PFSK-1 (cell line): Measurements from ENCODE around the gene POGLUT3. TPM values are rescaled to one million over a fixed set of nuclear protein-coding genes. Genes with fewer than 3 reads are reported as not detected.

Experiments used
- FOXP2 ChIP-seq: optimal IDR thresholded peaks from 2 replicates; pipeline ENCODE3; 2011; ENCODE audit warnings: borderline replicate concordance, control low read depth, inconsistent platforms; ENCODE audit not compliant: insufficient read depth; ENCODE audit errors: extremely low read length, extremely low read depth
- POLR2AphosphoS5 ChIP-seq: IDR thresholded peaks from 2 replicates; pipeline ENCODE4 v1.6.1; 2012; ENCODE audit warnings: low read depth, mild to moderate bottlenecking, control low read depth, low read length, moderate library complexity
- SIN3A ChIP-seq: IDR thresholded peaks from 2 replicates; pipeline ENCODE4 v1.6.1; 2012; ENCODE audit warnings: mild to moderate bottlenecking, low read length, moderate library complexity, borderline replicate concordance; ENCODE audit not compliant: insufficient read depth
- TAF1 ChIP-seq: IDR thresholded peaks from 2 replicates; pipeline ENCODE4 v1.6.1; 2012; ENCODE audit warnings: low read length, control low read depth, borderline replicate concordance; ENCODE audit not compliant: insufficient read depth
- polyA plus RNA-seq: library from polyadenylated mRNA; unstranded; fragments of >200 nt; gene quantifications from one replicate; pipeline ENCODE4 v1.2.1, GENCODE V29; 2012; ENCODE audit warnings: low read depth, missing spikeins; ENCODE audit not compliant: insufficient read length
- TF ChIP-seq, protein P1 (sequence below), 2 experiments: IDR thresholded peaks; 2 replicates each; pipeline versions ENCODE4 v1.6.1 to v1.8.0; 2011 to 2012; ENCODE audit warnings: low read depth in 2 of 2, low read length in 2 of 2, control low read depth in 1 of 2, inconsistent platforms in 1 of 2, mild to moderate bottlenecking in 1 of 2, moderate library complexity in 1 of 2; ENCODE audit not compliant: insufficient read depth in 1 of 2

POGLUT3 gene, protein sequence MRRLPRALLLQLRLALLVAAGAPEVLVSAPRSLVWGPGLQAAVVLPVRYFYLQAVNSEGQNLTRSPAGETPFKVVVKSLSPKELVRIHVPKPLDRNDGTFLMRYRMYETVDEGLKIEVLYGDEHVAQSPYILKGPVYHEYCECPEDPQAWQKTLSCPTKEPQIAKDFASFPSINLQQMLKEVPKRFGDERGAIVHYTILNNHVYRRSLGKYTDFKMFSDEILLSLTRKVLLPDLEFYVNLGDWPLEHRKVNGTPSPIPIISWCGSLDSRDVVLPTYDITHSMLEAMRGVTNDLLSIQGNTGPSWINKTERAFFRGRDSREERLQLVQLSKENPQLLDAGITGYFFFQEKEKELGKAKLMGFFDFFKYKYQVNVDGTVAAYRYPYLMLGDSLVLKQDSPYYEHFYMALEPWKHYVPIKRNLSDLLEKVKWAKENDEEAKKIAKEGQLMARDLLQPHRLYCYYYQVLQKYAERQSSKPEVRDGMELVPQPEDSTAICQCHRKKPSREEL
- 6.5 TPM for polyA plus RNA-seq

DNA sequence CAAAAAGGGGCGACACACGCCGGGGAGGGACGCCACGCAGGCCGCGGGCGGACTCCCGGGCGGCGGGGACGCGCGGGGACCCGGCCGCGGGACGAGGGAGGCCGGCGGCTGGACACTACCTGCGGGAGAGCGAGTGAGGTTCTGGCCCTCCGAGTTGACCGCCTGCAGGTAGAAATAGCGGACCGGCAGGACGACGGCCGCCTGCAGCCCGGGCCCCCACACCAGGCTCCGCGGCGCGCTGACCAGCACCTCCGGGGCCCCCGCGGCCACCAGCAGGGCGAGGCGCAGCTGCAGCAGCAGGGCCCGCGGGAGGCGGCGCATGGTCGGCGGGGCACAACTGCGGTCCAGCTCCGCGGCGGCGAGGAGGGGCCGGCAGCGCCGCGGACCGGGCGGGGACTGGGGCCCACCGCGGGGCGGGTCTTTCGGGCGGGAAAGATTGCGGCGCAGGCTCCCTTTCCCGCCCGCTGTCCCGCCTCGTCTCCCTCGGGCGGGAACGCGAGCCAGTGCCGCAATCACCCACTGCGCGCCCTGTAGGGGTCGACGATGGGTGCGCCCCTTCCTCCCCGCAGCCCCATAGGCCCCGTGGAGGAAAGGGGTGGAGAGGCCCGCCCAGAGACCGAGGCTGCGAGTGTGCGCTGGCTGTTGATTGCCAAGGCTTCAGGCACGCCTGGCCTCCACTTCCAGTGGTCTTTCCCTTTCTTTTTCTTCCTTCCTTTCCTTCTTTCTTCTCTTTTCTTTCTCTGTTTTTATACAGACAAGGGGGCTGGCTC, at the start of gene POGLUT3:
Gene POGLUT3, minus strand, starts transcription at position 339 of the 770 bp plus-strand sequence. Its CDS starts 18 bp downstream, at position 321.
- TF ChIP-seq TAF1 (no peak), FOXP2 (peak; percentile 14), POLR2AphosphoS5 (no peak)
- TF ChIP-seq, protein P1, sequence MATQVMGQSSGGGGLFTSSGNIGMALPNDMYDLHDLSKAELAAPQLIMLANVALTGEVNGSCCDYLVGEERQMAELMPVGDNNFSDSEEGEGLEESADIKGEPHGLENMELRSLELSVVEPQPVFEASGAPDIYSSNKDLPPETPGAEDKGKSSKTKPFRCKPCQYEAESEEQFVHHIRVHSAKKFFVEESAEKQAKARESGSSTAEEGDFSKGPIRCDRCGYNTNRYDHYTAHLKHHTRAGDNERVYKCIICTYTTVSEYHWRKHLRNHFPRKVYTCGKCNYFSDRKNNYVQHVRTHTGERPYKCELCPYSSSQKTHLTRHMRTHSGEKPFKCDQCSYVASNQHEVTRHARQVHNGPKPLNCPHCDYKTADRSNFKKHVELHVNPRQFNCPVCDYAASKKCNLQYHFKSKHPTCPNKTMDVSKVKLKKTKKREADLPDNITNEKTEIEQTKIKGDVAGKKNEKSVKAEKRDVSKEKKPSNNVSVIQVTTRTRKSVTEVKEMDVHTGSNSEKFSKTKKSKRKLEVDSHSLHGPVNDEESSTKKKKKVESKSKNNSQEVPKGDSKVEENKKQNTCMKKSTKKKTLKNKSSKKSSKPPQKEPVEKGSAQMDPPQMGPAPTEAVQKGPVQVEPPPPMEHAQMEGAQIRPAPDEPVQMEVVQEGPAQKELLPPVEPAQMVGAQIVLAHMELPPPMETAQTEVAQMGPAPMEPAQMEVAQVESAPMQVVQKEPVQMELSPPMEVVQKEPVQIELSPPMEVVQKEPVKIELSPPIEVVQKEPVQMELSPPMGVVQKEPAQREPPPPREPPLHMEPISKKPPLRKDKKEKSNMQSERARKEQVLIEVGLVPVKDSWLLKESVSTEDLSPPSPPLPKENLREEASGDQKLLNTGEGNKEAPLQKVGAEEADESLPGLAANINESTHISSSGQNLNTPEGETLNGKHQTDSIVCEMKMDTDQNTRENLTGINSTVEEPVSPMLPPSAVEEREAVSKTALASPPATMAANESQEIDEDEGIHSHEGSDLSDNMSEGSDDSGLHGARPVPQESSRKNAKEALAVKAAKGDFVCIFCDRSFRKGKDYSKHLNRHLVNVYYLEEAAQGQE (IDR thresholded peaks at IDR 0.05; ENCODE audit: insufficient read depth in 1 of 2, low read depth in 2 of 2, low read length in 2 of 2): no peak

DNA sequence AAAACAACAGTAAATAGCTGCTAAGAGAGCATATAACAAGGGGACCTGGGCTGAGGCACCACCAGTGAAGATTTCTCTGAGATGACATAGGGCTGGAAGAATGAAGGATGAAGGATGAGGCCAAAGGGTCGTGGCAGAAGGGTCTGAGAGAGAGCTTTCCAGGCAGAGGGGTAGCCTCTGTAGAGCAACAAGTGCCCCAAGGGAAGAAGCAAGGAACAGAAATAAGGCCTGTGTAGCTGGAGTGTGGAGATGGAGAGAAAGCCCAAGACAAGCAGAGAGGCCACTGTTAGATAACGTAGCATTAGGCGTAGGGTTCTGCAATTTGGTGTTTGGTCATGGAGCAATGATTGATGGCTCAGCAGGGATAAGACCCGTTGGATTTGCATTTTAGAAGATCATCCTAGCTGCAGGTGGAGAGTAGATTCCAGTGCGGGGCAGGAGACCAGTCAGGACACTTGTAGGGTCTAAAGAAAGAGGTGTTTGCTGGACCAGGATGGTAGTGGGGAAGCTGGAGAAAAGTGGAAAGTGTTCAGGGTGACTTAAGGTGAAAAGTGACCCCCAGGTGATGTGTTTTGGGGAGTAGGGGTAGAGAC, 47.8 kb upstream of the POGLUT3 start:
- TF ChIP-seq SIN3A: no peak

DNA sequence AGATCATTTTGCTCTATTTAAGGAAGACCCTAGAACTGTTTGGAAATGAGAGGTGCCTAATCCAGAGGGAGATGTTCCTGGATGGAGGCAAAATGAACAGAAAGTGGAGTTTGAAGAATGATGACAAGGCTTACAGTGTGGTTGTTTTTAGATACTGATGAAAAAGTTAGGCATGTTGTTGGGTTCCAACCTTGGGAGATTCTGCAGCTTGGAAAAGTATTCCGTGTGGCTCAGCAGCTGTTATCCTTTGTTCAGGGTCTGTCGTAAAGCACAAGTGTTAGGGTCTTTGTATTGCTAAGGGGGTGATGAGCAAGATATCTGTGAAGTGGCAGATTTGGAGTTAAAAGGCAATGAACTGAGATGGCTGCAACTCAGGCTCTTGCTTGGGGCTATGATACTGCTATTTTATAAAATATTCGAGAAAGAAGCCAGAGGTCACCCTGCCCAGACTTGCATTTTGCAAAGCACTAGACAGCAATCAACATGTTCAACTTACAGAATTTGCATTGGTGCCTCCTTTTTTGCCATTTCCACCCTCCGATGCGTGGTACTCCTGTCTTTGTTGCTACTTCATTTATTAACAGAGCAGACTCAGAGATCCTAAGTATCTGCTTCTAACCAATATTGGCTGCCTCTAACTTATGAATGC, 45.3 kb upstream of the POGLUT3 start:
- TF ChIP-seq TAF1: no peak
- no peak for TF ChIP-seq SIN3A
- TF ChIP-seq, protein P1 (IDR thresholded peaks at IDR 0.05; ENCODE audit: insufficient read depth in 1 of 2, low read depth in 2 of 2, low read length in 2 of 2): no peak
- no peak for TF ChIP-seq FOXP2
- TF ChIP-seq POLR2AphosphoS5: no peak

DNA sequence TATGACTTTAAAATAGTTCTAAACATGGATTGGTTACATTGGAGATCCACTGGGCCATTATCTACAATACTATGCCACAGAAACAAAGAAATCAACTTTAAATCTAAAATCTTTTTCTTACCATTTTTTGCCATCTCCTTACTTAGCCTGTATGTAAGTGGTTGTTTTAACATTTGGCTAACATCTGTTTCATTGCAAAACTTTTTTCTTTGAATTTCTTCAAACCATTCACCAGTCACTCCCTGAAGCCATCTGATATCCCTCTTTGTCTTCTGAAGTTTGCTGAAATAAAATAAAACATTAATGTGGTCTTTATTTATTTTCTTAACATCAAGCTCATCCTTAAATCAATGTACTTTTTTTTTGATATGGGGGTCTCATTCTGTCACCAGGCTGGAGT, 43.3 kb upstream of the POGLUT3 start:
- TF ChIP-seq FOXP2: no peak
- TF ChIP-seq, protein P1 (IDR thresholded peaks at IDR 0.05; ENCODE audit: insufficient read depth in 1 of 2, low read depth in 2 of 2, low read length in 2 of 2): no peak
- no peak for TF ChIP-seq POLR2AphosphoS5
- TF ChIP-seq SIN3A: no peak
- no peak for TF ChIP-seq TAF1

DNA sequence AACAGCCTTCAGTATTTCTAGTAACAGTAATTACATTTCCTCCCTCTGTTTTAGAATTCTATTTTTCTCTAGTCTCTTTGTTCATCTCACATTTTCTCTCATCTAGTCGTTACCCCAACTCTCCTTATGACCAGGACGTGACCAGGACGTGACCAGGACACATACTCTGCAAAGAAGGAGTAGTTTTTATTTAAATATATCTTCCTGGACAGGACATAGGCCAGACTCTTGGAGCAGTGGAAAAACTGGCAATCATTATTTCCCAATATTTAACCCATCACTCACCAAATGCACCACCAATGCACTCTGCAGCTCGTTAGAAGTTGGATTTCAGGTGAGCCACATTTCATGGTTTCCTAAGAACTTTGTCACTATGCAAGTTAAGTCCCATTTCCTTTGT, 40.3 kb upstream of the POGLUT3 start:
- TF ChIP-seq TAF1 (no peak), FOXP2 (no peak), POLR2AphosphoS5 (no peak), SIN3A (no peak)
- TF ChIP-seq, protein P1 (IDR thresholded peaks at IDR 0.05; ENCODE audit: insufficient read depth in 1 of 2, low read depth in 2 of 2, low read length in 2 of 2): no peak
